Stimulated activated CD4-positive, alpha-beta T cell treated with anti-CD3 and anti-CD28 coated beads, TNF-alpha, amount 100 ng/mL, for 24 hours (primary cell): ENCODE data around the gene SMURF2.

Experiments
- DNase-seq, 3 experiments: peaks; one replicate each; pipeline ENCODE4 v3.0.0-alpha.2; 2020; ENCODE audit warnings: low read depth in 3 of 3

Gene SMURF2

DNA sequence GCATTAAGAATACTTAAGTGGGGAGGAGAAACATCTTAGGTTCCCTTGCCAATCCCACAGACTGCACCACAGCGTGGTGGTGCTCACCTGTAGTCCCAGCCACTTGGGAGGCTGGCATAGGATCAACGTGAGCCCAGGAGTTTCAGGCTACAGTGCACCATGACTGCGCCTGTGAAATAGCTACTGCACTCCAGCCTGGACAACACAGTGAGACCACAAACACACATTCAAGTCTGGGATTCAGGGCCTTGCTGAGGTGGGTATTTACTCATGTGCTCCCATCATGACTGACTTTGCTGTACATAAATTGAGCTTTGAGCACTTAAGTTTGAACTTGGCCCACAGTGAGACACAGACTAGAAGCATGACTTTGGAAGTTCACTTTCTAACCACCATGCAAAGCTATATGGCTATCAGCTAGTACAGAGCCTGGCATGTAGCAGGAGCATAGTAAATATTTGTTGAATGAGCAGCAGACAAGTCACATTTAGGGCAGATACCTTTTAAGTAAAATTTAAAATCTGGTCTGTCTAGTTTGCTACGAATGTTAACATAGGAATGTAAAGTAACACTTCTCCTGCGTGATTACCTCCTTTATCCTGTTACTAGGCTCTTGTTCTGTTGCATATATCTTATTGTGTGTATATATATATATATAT, 121.9 kb downstream of the SMURF2 start:
- no peak for DNase-seq

DNA sequence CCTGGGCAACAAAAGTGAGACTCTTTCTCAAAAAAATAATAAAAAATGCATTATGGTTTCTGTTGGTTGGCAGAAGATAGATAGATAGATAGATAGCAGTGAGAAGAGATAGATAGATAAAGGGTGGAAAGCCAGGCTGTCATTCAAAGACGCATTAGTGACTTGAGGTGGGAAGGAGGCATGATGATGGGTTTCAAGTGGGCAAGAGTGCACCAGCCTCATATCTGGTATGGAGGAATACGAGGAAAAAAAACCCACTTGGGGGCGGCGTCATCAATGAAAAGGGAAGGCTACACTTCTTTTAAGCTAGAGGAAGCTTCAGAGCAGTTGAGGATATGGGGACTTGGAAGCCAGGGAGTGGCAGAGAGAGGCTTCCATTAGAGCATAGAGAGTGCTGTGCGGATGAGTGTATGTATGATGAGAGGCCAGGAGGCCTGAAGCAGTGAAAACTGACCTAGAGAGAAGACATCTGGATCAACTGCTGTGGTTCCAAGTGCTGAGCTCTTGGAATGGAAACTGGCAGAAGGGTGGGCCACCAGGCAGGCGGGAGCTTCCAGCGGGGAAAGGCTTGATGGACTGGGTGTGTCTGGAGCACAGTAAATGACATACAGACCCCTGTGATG, 123.5 kb downstream of the SMURF2 start:
- no peak for DNase-seq

- no peak for DNase-seq
These were observed 124.6 kb downstream of the SMURF2 start for GRCh38 chr17:64537488-64537887.

DNA sequence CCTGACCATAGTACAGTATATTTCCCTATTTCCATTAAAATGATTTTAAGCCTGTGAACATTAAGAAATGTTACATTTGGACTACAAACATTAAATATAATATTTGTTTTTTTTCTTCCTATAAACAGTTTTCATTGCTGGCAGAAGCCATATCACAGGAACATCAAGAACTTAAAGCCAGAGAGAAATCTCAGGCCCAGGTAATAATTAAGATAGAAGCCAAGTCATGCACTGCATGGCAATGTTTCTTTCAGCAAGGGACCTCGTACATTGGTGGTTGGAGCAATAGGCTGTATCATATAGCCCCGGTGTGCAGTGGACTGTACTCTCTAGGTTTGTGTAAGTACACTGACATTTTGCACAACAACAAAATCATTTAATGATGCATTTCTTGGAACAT, 125.2 kb downstream of the SMURF2 start:
- DNase-seq = no peak

- DNase-seq = no peak
These were observed 126.8 kb downstream of the SMURF2 start for GRCh38 chr17:64535357-64535756.

GRCh38 chr17:64534187-64534586, 127.9 kb downstream of the SMURF2 start:
- DNase-seq = no peak

DNA sequence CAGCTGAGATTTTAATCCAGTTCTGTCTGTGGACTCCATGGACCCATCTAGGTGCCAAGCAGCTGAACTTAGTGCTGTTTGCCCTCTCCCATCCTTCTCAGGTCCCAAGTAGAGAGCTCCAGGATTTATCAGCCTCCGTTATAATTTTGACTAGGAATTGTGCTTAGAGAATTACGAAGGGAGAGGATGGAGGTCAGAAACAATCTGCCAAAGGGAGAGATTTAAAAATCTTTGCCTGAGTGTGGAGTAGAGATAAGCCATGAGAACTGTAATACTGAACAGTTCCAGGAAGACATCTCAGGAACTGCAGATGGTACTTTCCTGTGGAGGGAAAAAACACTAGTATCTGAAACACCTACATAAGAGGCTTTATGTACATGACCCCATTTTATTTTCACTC, 128.3 kb downstream of the SMURF2 start:
- no peak for DNase-seq

- DNase-seq = no peak
These were observed 129.7 kb downstream of the SMURF2 start for GRCh38 chr17:64532409-64532808.

DNA sequence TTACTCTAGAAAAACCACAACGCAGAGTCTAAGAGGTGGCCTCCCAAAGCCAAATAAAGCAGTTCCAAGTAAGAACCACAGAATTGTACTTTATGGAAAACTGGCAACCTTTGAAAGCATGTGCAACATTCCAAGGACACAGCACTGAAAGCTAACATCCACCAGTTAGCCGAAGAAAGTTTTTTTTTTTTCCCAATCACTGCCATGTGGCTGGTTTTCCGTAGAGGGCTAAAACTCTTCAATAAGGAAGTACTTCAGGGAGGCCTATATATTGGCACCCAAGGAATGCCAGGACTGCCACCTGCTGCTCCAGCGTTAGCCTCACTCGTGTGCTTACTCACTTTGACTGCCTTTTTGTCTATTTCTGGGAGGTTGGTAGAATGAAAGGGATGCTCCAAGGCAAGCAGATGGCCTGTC, 130.1 kb downstream of the SMURF2 start:
- no peak for DNase-seq

DNA sequence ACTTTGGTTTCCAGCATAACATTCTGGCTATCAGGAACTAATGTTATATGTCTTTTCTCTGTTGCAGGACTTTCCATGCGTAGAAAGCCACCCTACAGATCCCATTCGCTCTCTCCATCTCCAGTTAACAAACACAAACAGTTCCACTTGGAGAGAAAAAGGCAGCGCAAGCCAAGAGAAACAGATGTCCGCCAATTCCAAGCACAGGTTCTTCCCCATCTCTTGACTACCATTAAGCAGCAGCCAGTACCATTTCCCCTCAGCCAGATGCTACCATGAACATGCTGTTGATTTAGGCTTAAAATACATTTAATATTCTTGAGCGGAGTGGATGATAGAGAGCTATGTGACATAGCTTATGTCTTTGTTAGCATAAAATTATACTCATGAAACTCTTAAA, 132.9 kb downstream of the SMURF2 start:
- DNase-seq = no peak

DNA sequence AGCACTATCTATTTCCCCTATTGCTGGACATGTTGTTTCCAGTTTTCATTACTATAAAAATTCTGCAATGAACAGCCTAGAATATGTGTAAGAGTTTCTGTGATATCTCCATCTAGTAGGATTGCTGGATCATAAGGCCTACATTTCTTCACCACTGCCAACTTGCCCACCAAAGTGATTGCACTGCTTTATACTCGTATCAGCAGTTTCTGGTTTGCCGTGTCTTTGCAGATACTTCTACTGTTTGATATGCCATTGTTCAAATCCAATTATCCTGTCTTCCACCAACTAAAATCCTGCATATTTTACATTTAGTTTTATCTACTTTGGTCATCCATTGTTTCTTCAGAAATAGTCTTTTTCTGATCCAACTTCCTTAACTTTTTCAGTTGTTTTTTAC, 134.2 kb downstream of the SMURF2 start:
- DNase-seq = no peak

DNA sequence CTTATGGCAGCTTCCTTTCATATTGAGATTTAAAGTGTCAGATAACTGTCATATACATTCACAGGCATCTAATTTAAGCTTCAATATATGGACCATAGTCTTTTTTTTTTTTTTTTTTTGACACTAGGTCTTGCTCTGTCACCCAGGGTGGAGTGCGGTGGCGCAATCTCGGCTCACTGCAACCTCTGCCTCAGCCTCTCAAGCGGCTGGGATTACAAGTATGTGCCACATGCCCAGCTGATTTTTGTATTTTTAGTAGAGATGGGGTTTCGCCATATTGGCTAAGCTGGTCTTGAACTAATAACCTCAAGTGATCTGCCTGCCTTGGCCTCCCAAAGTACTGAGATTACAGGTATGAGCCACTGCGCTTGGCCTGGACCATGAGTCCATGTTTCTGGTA, 141.7 kb downstream of the SMURF2 start:
- no peak for DNase-seq

DNA sequence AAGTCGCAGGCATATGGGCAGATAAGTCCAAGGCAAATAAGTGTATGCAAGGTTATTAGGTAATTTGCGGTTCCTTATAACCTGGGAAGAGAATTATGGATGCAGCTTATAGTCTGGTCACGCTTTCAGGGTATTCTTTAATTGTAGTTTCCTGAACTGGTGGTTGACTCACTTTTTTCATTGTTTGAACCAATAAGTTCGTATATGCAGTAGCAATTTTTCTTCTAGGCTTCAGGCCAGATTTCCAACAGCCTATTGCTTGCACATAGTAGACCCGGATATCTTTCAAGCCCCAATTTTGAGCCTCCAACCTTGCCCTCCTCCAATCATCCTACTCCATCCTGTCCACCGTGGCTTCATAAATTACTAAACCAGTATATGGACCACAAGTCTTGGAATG, 142.5 kb downstream of the SMURF2 start:
- no peak for DNase-seq

- DNase-seq = no peak
These were observed 146.3 kb downstream of the SMURF2 start for GRCh38 chr17:64515829-64516228.

DNA sequence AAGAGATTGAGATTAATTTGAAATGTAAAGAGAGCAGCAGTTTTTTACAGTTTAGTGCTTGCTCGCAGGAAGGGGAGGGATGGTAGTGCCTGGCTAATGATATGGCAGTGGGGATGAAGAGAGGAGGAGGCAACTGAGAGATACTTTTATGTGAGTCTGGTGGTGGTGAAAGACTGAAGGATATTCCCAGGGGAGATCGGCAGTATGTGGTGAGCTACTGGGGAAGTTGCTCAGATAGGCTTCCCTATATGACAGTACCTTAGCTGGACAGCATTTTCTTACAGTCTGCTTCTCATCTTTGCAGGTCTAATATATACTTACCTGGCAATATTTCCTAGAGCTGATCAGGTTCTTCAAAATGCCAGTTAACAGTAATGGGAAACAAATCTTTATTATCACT, 146.7 kb downstream of the SMURF2 start:
- no peak for DNase-seq

DNA sequence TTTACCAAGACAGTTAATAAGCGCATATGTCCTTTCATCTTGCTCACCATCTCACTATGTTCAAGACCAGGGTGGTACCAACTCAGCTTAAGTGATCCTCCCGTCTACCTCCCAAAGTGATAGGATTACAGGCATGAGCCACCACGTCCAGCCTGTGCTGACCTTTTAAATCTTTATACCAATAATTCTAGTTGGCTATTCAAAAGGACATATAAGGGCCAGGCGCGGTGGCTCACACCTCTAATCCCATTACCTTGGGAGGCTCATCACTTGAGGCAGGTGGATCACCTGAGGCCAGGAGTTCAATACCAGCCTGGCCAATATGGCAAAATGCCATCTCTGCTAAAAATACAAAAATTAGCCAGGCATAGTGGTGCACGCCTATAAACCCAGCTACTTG, 152.9 kb downstream of the SMURF2 start:
- DNase-seq = no peak

GRCh38 chr17:64508683-64509082, 153.4 kb downstream of the SMURF2 start:
- DNase-seq = no peak

GRCh38 chr17:64507413-64507782, 154.7 kb downstream of the SMURF2 start:
- DNase-seq = peak in 1 of 3 experiments; percentile 6

DNA sequence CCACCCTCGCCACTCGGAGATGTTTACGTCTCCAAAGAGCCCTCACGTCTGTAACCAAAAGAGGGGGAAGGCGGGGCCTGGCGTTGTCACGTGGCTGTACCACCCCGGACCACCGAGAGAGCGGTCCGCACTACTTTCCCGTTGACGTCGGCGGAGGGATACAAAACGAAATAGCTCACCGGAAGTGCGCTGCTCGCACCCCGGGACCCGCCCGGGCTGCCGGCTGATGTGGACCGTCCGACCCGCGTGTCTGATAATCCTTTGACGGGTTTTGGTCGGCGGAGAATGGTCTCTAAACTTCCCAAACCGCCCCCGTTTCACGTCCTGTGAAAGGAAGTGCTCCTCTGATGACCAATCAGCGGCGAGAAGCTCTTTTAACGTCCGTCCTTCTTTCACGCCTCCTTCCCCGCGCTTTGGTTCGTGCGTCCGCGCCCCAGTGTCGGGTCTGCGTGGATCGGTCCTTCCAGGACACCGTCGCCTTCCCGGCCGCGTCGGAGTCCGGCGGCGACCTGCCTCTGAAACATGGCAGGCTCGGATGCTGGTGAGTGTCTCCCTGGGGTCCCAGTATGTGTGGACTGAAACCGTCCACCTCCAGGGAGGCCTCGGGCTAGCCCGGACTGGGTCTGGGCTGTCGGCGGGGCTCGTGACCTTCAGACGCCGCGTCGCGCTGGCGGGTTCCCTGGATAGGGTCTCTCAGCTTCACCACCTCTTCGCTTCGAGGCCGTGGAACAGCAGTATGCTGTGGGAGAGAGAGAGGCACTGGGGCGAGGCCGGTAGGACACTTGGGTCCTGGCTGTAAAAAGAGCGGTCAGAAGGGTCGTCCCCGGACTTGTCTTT, 155.3 kb downstream of the SMURF2 start, which contains the start of gene CEP95:
CEP95 (plus strand) TSS at position 402 of the 837 bp plus-strand sequence; CDS start at position 523, 121 bp downstream.
- DNase-seq = peak; percentile 89 to 96 (median 90)

DNA sequence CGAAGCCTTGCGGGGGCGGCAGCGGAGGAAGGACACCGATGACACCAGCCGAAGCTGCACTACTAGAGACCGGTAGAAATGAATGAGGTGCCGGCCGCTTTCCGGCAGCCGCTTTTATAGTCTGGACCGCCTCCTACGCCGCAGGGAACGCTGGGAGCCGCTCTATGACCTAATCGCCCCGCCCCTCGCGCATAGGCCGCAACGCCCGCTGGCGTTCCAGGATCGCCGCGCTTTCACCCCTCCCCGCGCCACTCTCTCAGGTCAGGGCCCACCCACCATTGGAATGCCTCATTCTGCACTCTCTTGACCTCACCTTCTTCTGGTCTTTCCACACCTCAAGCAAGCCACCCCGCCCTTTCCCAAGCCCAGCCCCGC, 155.9 kb downstream of the SMURF2 start, which contains the start of gene DDX5:
DDX5 (minus strand) TSS at position 89 of the 375 bp plus-strand sequence. CDS start 170 bp downstream, outside the sequence.
- DNase-seq = peak; percentile 95 to 98 (median 97)

- peak; percentile 66 to 80 (median 70) for DNase-seq
These were observed 156.5 kb downstream of the SMURF2 start for GRCh38 chr17:64505340-64506200.
